GM15510 (cell line): ENCODE results near the gene SPAG5.

ENCODE experiments used
- POLR2A ChIP-seq: IDR thresholded peaks from 3 replicates; pipeline ENCODE4 v1.6.1; 2011; ENCODE audit warnings: borderline replicate concordance; ENCODE audit not compliant: insufficient read length; ENCODE audit errors: extremely low read depth

The SPAG5 gene

DNA sequence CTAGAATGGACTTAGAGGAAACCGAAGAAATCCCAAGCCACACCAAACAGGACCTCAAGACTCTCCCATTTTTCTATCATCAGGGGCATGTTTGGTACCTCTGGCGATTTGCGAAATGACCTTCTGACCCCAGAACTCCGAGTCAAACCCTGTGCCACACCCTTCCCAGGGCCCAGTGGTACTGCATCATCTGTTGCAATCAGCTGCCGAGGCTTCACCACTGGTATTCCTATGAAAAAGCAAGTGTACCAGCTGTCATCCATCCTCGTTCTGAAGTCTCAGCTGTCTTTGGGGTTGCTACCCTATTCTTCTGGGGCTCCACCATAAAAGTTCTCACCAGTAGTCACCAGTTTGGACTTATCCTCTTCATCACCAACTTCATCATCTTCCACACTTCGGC is 17.5 kb upstream of the SPAG5 start:
- no peak for TF ChIP-seq POLR2A

DNA sequence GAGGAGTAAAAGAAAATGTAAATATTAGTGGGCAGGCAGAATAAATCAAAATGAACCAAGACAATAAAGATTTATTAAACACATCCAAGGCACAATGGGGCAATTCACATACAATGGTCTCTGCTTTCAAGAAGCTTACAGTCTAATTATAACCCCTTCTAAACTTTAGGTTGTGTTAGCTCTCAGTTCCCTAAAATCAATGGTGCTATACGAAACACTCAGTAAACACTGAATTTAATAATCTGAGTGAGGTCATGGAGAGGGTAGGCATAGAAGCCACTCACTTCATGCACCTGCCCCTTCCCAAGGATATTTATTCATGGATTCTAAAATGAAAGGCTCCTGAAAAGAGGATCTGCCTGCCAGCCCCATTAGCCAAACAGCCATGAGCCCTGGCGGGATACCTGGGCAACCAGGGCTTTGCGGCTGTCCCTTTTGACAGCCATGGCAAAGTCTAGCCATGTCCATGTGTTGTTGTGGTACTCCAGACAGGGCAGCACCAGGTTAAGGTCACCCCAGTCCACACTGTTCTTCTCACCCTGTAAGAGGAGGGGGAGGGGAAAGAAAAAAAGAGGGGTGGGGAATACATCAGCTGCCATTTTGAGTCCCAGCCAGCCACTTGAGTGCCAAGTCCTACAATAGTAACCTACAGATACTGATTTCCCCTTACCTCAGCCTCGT is 16.6 kb upstream of the SPAG5 start:
- TF ChIP-seq POLR2A: no peak

GRCh38 chr17:28613931-28614381 is 15.1 kb upstream of the SPAG5 start, which contains the start of gene RSKR:
Gene RSKR (minus strand): TSS chr17:28614185. CDS start chr17:28614161, 24 bp downstream.
- no peak for TF ChIP-seq POLR2A

GRCh38 chr17:28612936-28613872 is 14.4 kb upstream of the SPAG5 start:
- no peak for TF ChIP-seq POLR2A

DNA sequence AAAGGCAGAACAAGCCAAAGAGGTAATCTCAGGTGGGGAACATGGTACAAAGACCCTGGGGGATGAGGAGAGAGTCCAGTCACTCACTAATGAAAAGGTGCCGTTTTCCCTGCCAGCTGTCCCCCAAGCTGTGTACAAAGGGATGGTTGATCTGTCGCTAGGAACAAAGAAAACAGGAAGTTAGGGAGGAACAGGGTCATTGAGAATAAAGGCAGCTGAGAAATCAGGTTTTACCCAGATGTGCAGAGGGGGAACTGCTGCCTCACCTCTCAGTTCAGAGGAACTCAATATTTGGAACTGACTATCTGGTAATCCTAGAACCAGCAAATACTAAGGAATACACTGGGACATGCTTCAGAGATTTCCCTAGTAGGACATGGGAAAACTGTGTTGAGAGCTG is 13.7 kb upstream of the SPAG5 start:
- TF ChIP-seq POLR2A: no peak

DNA sequence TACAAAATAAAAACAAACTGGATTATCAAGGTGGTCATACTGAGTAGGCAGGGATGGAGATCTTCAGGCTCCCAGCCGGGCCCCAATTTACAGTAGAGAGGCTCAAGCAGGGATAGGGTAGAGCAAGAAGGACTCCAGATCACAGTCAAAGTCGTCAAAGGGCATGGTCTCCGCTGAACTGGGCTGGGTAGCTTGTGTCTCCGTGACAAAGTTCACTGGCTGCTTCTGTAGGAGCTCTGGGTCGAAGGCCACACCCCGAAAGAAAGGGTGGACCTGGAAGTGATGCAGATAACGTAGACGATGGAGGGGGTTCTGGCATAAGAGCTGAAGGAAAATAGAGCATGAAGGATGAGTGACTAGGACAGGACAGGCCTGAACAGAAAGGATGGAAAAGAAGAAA is 11.6 kb upstream of the SPAG5 start:
- TF ChIP-seq POLR2A: no peak

DNA sequence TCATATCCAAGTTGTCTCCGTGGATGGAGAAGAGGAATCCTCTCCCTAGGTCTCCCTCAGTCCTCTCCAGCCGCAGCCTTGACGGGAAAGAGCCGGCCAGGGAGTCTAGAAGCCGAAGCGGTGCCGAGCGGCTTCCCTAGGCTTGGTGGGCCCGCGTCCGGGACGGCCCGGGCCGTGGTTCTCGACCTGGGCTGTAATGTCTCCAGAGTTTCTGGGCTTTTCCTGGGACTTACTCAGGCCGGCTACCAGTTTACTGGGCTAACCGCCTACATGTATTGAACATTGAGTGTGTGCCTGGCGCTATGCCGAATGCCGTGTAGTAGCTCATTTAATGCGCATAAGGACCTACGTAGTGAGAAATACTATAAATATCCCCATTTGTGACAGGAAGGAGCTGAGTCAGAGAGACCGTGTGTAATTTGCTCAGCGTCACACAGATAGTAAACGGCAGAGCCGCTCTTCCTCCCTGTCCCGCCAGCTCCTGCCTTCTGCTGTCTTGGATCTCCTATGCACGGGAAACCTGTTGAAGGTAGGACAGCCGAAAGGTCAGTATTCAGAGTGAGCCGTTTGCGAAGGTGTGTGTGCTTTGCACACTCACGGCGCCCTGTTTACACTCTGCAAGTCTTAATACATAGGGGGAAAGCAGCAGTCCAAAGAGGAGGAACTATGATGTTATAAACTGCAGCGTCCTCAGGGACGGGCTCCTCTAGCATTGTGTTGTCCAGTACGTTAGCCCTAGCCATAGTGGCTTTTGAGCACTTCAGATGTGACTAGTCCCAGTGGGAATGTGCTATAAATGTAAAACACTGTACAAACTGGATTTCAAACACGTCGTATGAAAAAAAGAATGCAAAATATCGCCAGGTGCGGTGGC is 723 bp upstream of the SPAG5 start:
- TF ChIP-seq POLR2A: no peak

GRCh38 chr17:28598389-28598788 is 436 bp downstream of the SPAG5 start:
- no peak for TF ChIP-seq POLR2A

- no peak for TF ChIP-seq POLR2A
These were observed 1.0 kb downstream of the SPAG5 start for GRCh38 chr17:28597606-28598383.

GRCh38 chr17:28592260-28592659 is 6.6 kb downstream of the SPAG5 start:
- no peak for TF ChIP-seq POLR2A

- no peak for TF ChIP-seq POLR2A
These were observed 13.0 kb downstream of the SPAG5 start for GRCh38 chr17:28585851-28586250.

DNA sequence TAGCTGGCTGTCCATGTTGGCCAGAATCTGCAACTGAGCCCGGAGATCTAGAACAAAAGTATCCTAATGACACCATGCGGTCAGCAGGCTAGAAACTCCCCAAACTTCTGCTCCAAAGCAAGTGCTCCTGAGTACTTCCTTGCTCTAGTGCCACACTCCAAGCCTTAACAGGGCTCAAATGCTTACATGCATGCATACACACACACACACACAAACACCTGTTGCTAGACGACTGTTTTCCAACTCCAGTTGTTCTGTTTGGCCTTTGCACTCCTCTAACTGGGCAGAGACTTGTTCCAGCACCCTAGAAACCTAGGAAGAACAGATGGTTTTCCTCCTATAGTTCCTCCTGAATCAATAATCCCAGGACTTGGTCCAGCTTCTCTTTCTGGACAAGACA is 14.4 kb downstream of the SPAG5 start:
- no peak for TF ChIP-seq POLR2A

GRCh38 chr17:28582513-28582912 is 16.3 kb downstream of the SPAG5 start:
- no peak for TF ChIP-seq POLR2A

DNA sequence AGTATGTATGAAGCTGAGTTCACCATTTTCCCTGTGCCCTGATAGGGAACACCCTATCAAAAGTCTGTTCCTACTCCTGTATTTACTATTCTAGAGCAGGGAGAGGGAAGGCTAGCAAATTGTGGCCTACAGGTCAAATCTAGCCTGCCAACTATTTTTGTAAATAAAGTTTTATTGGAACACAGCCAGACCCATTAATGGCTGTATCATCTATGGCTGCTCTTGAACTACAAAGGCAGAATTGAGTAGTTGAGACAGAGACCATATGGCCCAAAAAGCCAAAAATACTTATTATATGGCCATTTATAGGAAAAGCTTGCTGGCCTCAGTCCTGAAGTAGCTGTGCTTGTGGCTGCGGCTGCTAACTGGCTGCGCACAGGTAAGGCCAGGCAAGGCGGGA is 17.9 kb downstream of the SPAG5 start:
- no peak for TF ChIP-seq POLR2A
